ENCODE data around the gene SEC22C. TPM values are rescaled to one million over a fixed set of nuclear protein-coding genes. Genes with fewer than 3 reads are reported as not detected.

SEC22C gene
- polyA plus RNA-seq, 1 donor (not counting 4 experiments of a cell fraction or from before 2014, with no cell fraction given), result 58.4 TPM

DNA sequence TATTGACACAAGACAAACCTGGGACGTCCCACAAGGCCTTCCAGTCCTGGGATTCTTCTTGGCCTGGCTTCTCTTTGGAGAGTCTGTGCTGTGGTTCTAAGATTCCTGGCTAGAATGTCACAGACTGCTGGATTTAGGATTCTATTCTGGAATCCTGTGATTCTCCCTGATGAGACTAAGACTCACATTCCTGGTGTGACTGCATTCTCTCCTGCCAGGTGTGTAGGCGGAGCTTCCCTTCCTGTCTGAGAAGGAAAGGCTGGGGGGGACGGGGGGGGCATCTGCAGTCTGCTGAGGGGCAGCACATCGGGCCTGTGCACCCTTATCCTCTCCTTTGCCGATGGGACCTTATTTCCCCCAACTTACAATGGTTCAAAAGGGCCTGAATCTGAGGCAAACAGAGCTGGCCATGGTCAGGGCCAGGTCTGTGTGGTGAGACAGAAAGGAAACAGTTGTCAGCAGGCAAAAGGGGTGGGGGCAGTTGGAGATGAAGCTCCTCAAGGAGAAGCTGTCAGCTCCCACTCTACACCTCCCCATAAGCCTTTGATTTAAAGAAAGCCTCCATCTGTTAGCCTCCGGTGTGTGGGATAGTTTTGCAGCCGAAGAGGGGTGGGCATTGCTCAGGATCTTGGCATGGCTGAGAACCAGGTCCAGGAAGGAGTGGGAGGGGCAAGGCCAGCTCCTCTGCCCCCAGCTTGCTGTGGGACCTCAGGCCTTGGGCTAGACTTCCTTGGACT, 48.4 kb downstream of the SEC22C start:
- Histone ChIP-seq H3K36me3 (ENCODE audit: control insufficient read depth in 2 of 2, extremely low read depth in 1 of 2, insufficient read depth in 2 of 2, low read length in 2 of 2) (no peaks in the 10 kb centered on the region), H3K27ac (ENCODE audit: control insufficient read depth, insufficient read depth, low read length) (no peak overlapping the region), H4K20me1 (ENCODE audit: control insufficient read depth, extremely low read depth, insufficient read depth, low read length) (no peaks in the 10 kb centered on the region), H3K4me3 (ENCODE audit: control insufficient read depth in 2 of 3, extremely low read depth in 1 of 3, insufficient read depth in 2 of 3, low read depth in 1 of 3, low read length in 3 of 3) (no peak overlapping the region), H3K79me2 (ENCODE audit: control insufficient read depth, insufficient read depth, low read length) (no peaks in the 10 kb centered on the region), H3K27me3 (ENCODE audit: control insufficient read depth, extremely low read depth, insufficient read depth, low read length) (no peaks in the 10 kb centered on the region), H3K4me1 (ENCODE audit: control insufficient read depth, extremely low read depth, insufficient read depth, low read length) (peaks cover 5% of the 10 kb centered on the region), H3K9me1 (ENCODE audit: control insufficient read depth, extremely low read depth, insufficient read depth, low read length) (no peaks in the 10 kb centered on the region), H2AFZ (ENCODE audit: control insufficient read depth, low read length) (no peak overlapping the region), H3K9ac (ENCODE audit: control insufficient read depth, extremely low read depth, insufficient read depth, low read length) (no peak overlapping the region), H3K9me3 (ENCODE audit: control insufficient read depth, low read depth, low read length) (no peaks in the 10 kb centered on the region), H3K4me2 (ENCODE audit: control insufficient read depth, extremely low read depth, insufficient read depth, low read depth, low read length) (no peak overlapping the region)
- no peak for TF ChIP-seq EZH2 (IDR thresholded peaks at IDR 0.05; ENCODE audit: low read length)
- TF ChIP-seq, protein P1, sequence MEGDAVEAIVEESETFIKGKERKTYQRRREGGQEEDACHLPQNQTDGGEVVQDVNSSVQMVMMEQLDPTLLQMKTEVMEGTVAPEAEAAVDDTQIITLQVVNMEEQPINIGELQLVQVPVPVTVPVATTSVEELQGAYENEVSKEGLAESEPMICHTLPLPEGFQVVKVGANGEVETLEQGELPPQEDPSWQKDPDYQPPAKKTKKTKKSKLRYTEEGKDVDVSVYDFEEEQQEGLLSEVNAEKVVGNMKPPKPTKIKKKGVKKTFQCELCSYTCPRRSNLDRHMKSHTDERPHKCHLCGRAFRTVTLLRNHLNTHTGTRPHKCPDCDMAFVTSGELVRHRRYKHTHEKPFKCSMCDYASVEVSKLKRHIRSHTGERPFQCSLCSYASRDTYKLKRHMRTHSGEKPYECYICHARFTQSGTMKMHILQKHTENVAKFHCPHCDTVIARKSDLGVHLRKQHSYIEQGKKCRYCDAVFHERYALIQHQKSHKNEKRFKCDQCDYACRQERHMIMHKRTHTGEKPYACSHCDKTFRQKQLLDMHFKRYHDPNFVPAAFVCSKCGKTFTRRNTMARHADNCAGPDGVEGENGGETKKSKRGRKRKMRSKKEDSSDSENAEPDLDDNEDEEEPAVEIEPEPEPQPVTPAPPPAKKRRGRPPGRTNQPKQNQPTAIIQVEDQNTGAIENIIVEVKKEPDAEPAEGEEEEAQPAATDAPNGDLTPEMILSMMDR (optimal IDR thresholded peaks at IDR 0.05 in 1 of 3, IDR thresholded peaks at IDR 0.05 in 1 of 3, conservative IDR thresholded peaks at IDR 0.05 in 1 of 3; ENCODE audit: extremely low read depth in 1 of 3, insufficient read depth in 2 of 3, low read length in 3 of 3), result no peak
- DNase-seq (ENCODE audit: low read depth, low spot score) (no peak), FAIRE-seq (peak; percentile 29)
- dilution Hi-C loops (cut with MboI; ENCODE audit: extremely low pct_ligation_motif_present, low sequenced_read_pairs), result no loop called here

DNA sequence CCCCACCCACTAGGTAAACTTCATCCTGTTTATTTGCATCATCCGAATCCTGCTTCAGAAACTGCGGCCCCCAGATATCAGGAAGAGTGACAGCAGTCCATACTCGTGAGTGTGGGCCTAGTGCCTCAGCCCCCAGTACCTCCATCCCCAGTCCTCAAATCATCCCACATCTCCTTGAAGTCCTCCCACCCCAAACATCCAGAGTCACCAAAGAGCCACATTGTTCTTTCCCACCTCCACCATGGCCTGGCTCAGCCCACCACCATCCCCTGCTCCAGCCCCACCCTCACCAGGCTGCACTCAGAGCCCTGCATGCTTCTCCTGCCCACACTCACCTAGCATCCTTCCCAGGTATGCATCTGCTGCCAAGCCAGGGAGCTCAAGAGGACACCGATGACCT, 49.5 kb downstream of the SEC22C start:
- Histone ChIP-seq H2AFZ (ENCODE audit: control insufficient read depth, low read length) (no peak overlapping the region), H4K20me1 (ENCODE audit: control insufficient read depth, extremely low read depth, insufficient read depth, low read length) (no peaks in the 10 kb centered on the region), H3K4me2 (ENCODE audit: control insufficient read depth, extremely low read depth, insufficient read depth, low read depth, low read length) (no peak overlapping the region), H3K9ac (ENCODE audit: control insufficient read depth, extremely low read depth, insufficient read depth, low read length) (no peak overlapping the region), H3K4me1 (ENCODE audit: control insufficient read depth, extremely low read depth, insufficient read depth, low read length) (peaks cover 5% of the 10 kb centered on the region), H3K9me3 (ENCODE audit: control insufficient read depth, low read depth, low read length) (no peaks in the 10 kb centered on the region), H3K27me3 (ENCODE audit: control insufficient read depth, extremely low read depth, insufficient read depth, low read length) (no peaks in the 10 kb centered on the region), H3K4me3 (ENCODE audit: control insufficient read depth in 2 of 3, extremely low read depth in 1 of 3, insufficient read depth in 2 of 3, low read depth in 1 of 3, low read length in 3 of 3) (no peak overlapping the region), H3K36me3 (ENCODE audit: control insufficient read depth in 2 of 2, extremely low read depth in 1 of 2, insufficient read depth in 2 of 2, low read length in 2 of 2) (no peaks in the 10 kb centered on the region), H3K27ac (ENCODE audit: control insufficient read depth, insufficient read depth, low read length) (no peak overlapping the region), H3K9me1 (ENCODE audit: control insufficient read depth, extremely low read depth, insufficient read depth, low read length) (no peaks in the 10 kb centered on the region), H3K79me2 (ENCODE audit: control insufficient read depth, insufficient read depth, low read length) (no peaks in the 10 kb centered on the region)
- dilution Hi-C loops (cut with MboI; ENCODE audit: extremely low pct_ligation_motif_present, low sequenced_read_pairs), result no loop called here
- DNase-seq (ENCODE audit: low read depth, low spot score) (no peak), FAIRE-seq (no peak)
- TF ChIP-seq, protein P1 (optimal IDR thresholded peaks at IDR 0.05 in 1 of 3, IDR thresholded peaks at IDR 0.05 in 1 of 3, conservative IDR thresholded peaks at IDR 0.05 in 1 of 3; ENCODE audit: extremely low read depth in 1 of 3, insufficient read depth in 2 of 3, low read length in 3 of 3), result no peak
- TF ChIP-seq EZH2 (IDR thresholded peaks at IDR 0.05; ENCODE audit: low read length), result no peak

Measured in keratinocyte (primary cell).